IMR-90 (cell line): Measurements from ENCODE around the gene GNG7. TPM values are rescaled to one million over a fixed set of nuclear protein-coding genes. Genes with fewer than 3 reads are reported as not detected.

ENCODE experiments used
- ATAC-seq: fragments of 200-7000 bp; cut with Tn5 transposase; 2 replicates; pipeline ENCODE4 v1.9.1; 2020; ENCODE audit warnings: low read depth, mild to moderate bottlenecking, moderate library complexity
- BruUV-seq: library from RNA; stranded (reverse); fragments of 400-500 nt; replicated peaks from 2 replicates; lab custom pipeline; 2021; lab: Mats Ljungman, UMichigan
- CTCF ChIA-PET: fragments of 300-600 bp; formaldehyde crosslinking; extraction: SDS; loops from one replicate; lab custom pipeline; 2021; ENCODE audit warnings: antibody characterized with exemption; lab: Yijun Ruan, JAX
- POLR2A ChIA-PET: fragments of 300-600 bp; sonication (Branson Sonifier 250); formaldehyde crosslinking; loops from one replicate; lab custom pipeline; 2022; ENCODE audit warnings: antibody characterized with exemption; ENCODE audit not compliant: unreplicated experiment; lab: Charles Lee
- DNase-seq: peaks from one replicate; pipeline ENCODE4 v3.0.0; 2013
- H2AFZ ChIP-seq: replicated peaks from 2 replicates; pipeline ENCODE3; 2013; ENCODE audit warnings: low read length, mild to moderate bottlenecking; ENCODE audit not compliant: poor library complexity
- H2AK5ac ChIP-seq: 2 replicates; pipeline ENCODE4 v1.6.1; 2013; ENCODE audit warnings: low read depth, low read length, inconsistent platforms
- H2AK9ac ChIP-seq: replicated peaks from 2 replicates; pipeline ENCODE3; 2013; ENCODE audit warnings: mild to moderate bottlenecking, low read depth, low read length, moderate library complexity; ENCODE audit not compliant: poor library complexity
- H2BK120ac ChIP-seq: 2 replicates; pipeline ENCODE4 v1.6.1; 2013; ENCODE audit warnings: low read depth, low read length, inconsistent platforms
- H2BK15ac ChIP-seq: 3 replicates; pipeline ENCODE4 v1.6.1; 2013; ENCODE audit warnings: low read depth, low read length, inconsistent platforms
- H2BK20ac ChIP-seq: 2 replicates; pipeline ENCODE4 v1.6.1; 2013; ENCODE audit warnings: low read depth, mild to moderate bottlenecking, inconsistent platforms, low read length, moderate library complexity
- H2BK5ac ChIP-seq: 2 replicates; pipeline ENCODE4 v1.6.1; 2013; ENCODE audit warnings: mild to moderate bottlenecking, low read depth, low read length, inconsistent platforms; ENCODE audit not compliant: poor library complexity, severe bottlenecking
- H3K14ac ChIP-seq: replicated peaks from 2 replicates; pipeline ENCODE4 v1.6.1; 2013; ENCODE audit warnings: low read depth, low read length, inconsistent platforms
- H3K18ac ChIP-seq: 2 replicates; pipeline ENCODE4 v1.6.1; 2013; ENCODE audit warnings: low read depth, low read length, control low read depth
- H3K23ac ChIP-seq: 2 replicates; pipeline ENCODE4 v1.6.1; 2013; ENCODE audit warnings: low read depth, low read length, inconsistent platforms
- H3K27ac ChIP-seq: 2 replicates; pipeline ENCODE4 v1.5.1; 2013; ENCODE audit warnings: mild to moderate bottlenecking, control low read depth, low read length; ENCODE audit not compliant: insufficient read depth
- H3K27me3 ChIP-seq: 2 replicates; pipeline ENCODE4 v1.6.1; 2013; ENCODE audit warnings: low read length; ENCODE audit not compliant: control insufficient read depth, insufficient read depth
- H3K36me3 ChIP-seq: 2 replicates; pipeline ENCODE4 v1.6.1; 2013; ENCODE audit warnings: low read length, mixed read lengths; ENCODE audit not compliant: control insufficient read depth, insufficient read depth
- H3K4ac ChIP-seq: 2 replicates; pipeline ENCODE4 v1.6.1; 2013; ENCODE audit warnings: low read depth, low read length, inconsistent platforms
- H3K4me1 ChIP-seq: 2 replicates; pipeline ENCODE4 v1.6.1; 2013; ENCODE audit warnings: low read length, mixed read lengths; ENCODE audit not compliant: control insufficient read depth, insufficient read depth
- H3K4me2 ChIP-seq: 2 replicates; pipeline ENCODE4 v1.6.1; 2013; ENCODE audit warnings: low read depth, mild to moderate bottlenecking, control low read depth, low read length, moderate library complexity
- H3K4me3 ChIP-seq: 2 replicates; pipeline ENCODE4 v1.5.1; 2013; ENCODE audit warnings: low read depth, mild to moderate bottlenecking, control low read depth, low read length, moderate library complexity; ENCODE audit not compliant: insufficient read depth
- H3K56ac ChIP-seq: 2 replicates; pipeline ENCODE4 v1.6.1; 2013; ENCODE audit warnings: low read length, inconsistent platforms; ENCODE audit not compliant: insufficient read depth; ENCODE audit errors: extremely low read depth
- H3K79me1 ChIP-seq, 2 experiments: 2 replicates each; pipeline ENCODE4 v1.6.1; 2013; ENCODE audit warnings: low read length in 2 of 2, inconsistent platforms in 1 of 2, low read depth in 1 of 2
- H3K9ac ChIP-seq: 2 replicates; pipeline ENCODE4 v1.6.1; 2013; ENCODE audit warnings: low read depth, low read length, control low read depth
- H3K9me1 ChIP-seq: 2 replicates; pipeline ENCODE4 v1.6.1; 2013; ENCODE audit warnings: low read length, inconsistent platforms; ENCODE audit not compliant: insufficient read depth
- H3K9me3 ChIP-seq: 2 replicates; pipeline ENCODE4 v1.6.1; 2013; ENCODE audit warnings: low read length; ENCODE audit not compliant: control insufficient read depth, insufficient read depth
- H4K20me1 ChIP-seq: 2 replicates; pipeline ENCODE4 v1.6.1; 2013; ENCODE audit warnings: low read length, inconsistent platforms; ENCODE audit not compliant: insufficient read depth
- H4K5ac ChIP-seq: 2 replicates; pipeline ENCODE4 v1.6.1; 2013; ENCODE audit warnings: mild to moderate bottlenecking, low read depth, low read length, control low read depth
- H4K8ac ChIP-seq, 2 experiments: 2 replicates each; pipeline ENCODE4 v1.6.1; 2013; ENCODE audit warnings: low read depth in 2 of 2, low read length in 2 of 2, control low read depth in 1 of 2, inconsistent platforms in 1 of 2
- H4K91ac ChIP-seq: 2 replicates; pipeline ENCODE4 v1.6.1; 2013; ENCODE audit warnings: low read depth, low read length, inconsistent platforms; ENCODE audit not compliant: insufficient read depth
- BHLHE40 ChIP-seq: fragments of 150-350 bp; IDR thresholded peaks from 2 replicates; pipeline ENCODE4 v1.6.1; 2016; ENCODE audit warnings: mild to moderate bottlenecking, low read depth, low read length
- CHD1 ChIP-seq: IDR thresholded peaks from 2 replicates; pipeline ENCODE4 v1.6.1; 2012; ENCODE audit warnings: low read depth, low read length, improper control_type of control experiment
- FOS ChIP-seq: fragments of 150-350 bp; IDR thresholded peaks from 2 replicates; pipeline ENCODE4 v1.6.1; 2016; ENCODE audit warnings: low read depth, low read length
- MAFK ChIP-seq: IDR thresholded peaks from 2 replicates; pipeline ENCODE4 v1.6.1; 2012; ENCODE audit warnings: low read depth, low read length, improper control_type of control experiment
- MXI1 ChIP-seq: IDR thresholded peaks from 2 replicates; pipeline ENCODE4 v1.6.1; 2012; ENCODE audit warnings: low read depth, mild to moderate bottlenecking, low read length, moderate library complexity, borderline replicate concordance
- NFE2L2 ChIP-seq: fragments of 150-350 bp; IDR thresholded peaks from 2 replicates; pipeline ENCODE4 v1.6.1; 2016; ENCODE audit warnings: low read depth, mild to moderate bottlenecking, low read length
- POLR2A ChIP-seq: IDR thresholded peaks from 2 replicates; pipeline ENCODE4 v1.6.1; 2012; ENCODE audit warnings: mild to moderate bottlenecking, low read depth, low read length
- RAD21 ChIP-seq: IDR thresholded peaks from 2 replicates; pipeline ENCODE4 v1.6.1; 2012; ENCODE audit warnings: low read length, improper control_type of control experiment
- RCOR1 ChIP-seq: IDR thresholded peaks from 2 replicates; pipeline ENCODE4 v1.6.1; 2012; ENCODE audit warnings: mild to moderate bottlenecking, low read length, improper control_type of control experiment; ENCODE audit not compliant: insufficient replicate concordance
- RFX5 ChIP-seq: IDR thresholded peaks from 2 replicates; pipeline ENCODE4 v1.8.0; 2012; ENCODE audit warnings: low read depth, mild to moderate bottlenecking, low read length, moderate library complexity
- SMC3 ChIP-seq: fragments of 150-350 bp; IDR thresholded peaks from 2 replicates; pipeline ENCODE4 v1.6.1; 2016; ENCODE audit warnings: low read depth, mild to moderate bottlenecking, antibody characterized with exemption, low read length, moderate library complexity
- WGBS, 2 experiments: methylation state at CpG; one replicate each; pipeline versions ENCODE4 v1.1.5 to v1.1.7; 2013; ENCODE audit warnings: missing lambda C conversion rate in 2 of 2; ENCODE audit not compliant: insufficient read length in 1 of 2; ENCODE audit errors: extremely low coverage in 2 of 2; 5-methylcytosine and 5-hydroxymethylcytosine counted together
- dilution Hi-C: fragments of 300-500 bp; cut with HindIII; formaldehyde crosslinking; loops from one replicate; pipeline ENCODE4 v1.14.3; 2018; ENCODE audit warnings: low sequenced_read_pairs; ENCODE audit not compliant: unreplicated experiment
- in situ Hi-C: fragments of 300-500 bp; cut with MboI; formaldehyde crosslinking; loops from 3 replicates; pipeline ENCODE4 v1.14.3; 2019; ENCODE audit warnings: low sequenced_read_pairs, inconsistent platforms, mixed read lengths
- intact Hi-C: fragments of 100-400 bp; cut with micrococcal nuclease; formaldehyde crosslinking; loops from 2 replicates; pipeline ENCODE4 v1.10.0; 2022
- polyA plus RNA-seq, 3 experiments: library from polyadenylated mRNA; depleted of rRNA; stranded (reverse); fragments of >200 nt; gene quantifications; 2 replicates each; pipeline ENCODE4 v1.2.3, GENCODE V29; 2012; ENCODE audit warnings: low replicate concordance in 1 of 3
- total RNA-seq: library from RNA; depleted of rRNA; stranded (reverse); fragments of >200 nt; gene quantifications from 2 replicates; pipeline ENCODE4 v1.2.3, GENCODE V29; 2012
- TF ChIP-seq, protein P1 (sequence below): conservative IDR thresholded peaks from 2 replicates; pipeline ENCODE4 v1.5.1; 2012; ENCODE audit warnings: mild to moderate bottlenecking, low read depth, low read length, improper control_type of control experiment
- TF ChIP-seq, protein P2 (sequence below): fragments of 150-350 bp; IDR thresholded peaks from 2 replicates; pipeline ENCODE4 v1.6.1; 2017; ENCODE audit warnings: mild to moderate bottlenecking, antibody characterized with exemption, low read length, low read depth

GNG7 gene
- total and polyA plus RNA-seq, 2 of the 4 experiments (the other 2 are of a cell fraction): under 0.01 to 0.21 TPM

DNA sequence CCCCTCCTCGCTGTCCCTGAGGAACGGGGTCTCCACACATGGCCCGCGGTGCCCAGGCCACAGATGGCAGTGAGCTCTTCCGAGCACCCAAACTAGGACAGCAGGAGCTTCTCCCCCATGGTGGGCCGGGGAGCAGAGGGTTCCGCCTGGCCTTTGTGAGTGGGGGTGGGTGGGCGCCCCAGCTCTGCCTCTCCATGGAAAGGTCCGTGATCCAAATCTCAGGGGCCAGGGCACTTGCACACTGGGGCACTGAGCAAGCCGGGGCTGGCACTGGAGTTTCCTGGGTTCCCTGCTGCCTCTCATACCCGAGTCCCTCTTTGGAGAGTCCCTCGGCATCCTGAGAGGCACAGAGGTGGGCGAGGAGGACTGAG is 20.8 kb upstream of the GNG7 start:
- no peak overlapping the region for H3K14ac ChIP-seq
- H4K20me1 ChIP-seq: no peaks in the 10 kb centered on the region; the same call in 1 of the 2 replicates
- H3K9me1 ChIP-seq: peaks cover 7% of the 10 kb centered on the region; the same call in 1 of the 2 replicates
- peak overlapping the region; percentile 73 for H2AK5ac ChIP-seq
- H2BK120ac ChIP-seq: peak overlapping the region; percentile 80
- POLR2A ChIA-PET: no interaction called here
- no peak overlapping the region for H3K9ac ChIP-seq
- H2AK9ac ChIP-seq: peak overlapping the region; percentile 96
- CTCF ChIA-PET: interaction anchor here (0.8 to 1.4 kb wide), 3 partner anchors 61 to 406 kb away, joined by 3 read pairs; no protein-coding TSS in a partner anchor
- H3K4ac ChIP-seq: peak overlapping the region; percentile 90
- peak overlapping the region; percentile 4; the same call in 1 of the 2 replicates for H3K27ac ChIP-seq
- peaks cover 14% of the 10 kb centered on the region for H3K27me3 ChIP-seq
- TF ChIP-seq POLR2A: no peak; the same call in 1 of the 2 replicates
- TF ChIP-seq MXI1: no peak
- TF ChIP-seq, protein P1, sequence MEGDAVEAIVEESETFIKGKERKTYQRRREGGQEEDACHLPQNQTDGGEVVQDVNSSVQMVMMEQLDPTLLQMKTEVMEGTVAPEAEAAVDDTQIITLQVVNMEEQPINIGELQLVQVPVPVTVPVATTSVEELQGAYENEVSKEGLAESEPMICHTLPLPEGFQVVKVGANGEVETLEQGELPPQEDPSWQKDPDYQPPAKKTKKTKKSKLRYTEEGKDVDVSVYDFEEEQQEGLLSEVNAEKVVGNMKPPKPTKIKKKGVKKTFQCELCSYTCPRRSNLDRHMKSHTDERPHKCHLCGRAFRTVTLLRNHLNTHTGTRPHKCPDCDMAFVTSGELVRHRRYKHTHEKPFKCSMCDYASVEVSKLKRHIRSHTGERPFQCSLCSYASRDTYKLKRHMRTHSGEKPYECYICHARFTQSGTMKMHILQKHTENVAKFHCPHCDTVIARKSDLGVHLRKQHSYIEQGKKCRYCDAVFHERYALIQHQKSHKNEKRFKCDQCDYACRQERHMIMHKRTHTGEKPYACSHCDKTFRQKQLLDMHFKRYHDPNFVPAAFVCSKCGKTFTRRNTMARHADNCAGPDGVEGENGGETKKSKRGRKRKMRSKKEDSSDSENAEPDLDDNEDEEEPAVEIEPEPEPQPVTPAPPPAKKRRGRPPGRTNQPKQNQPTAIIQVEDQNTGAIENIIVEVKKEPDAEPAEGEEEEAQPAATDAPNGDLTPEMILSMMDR: no peak
- TF ChIP-seq RCOR1: no peak
- TF ChIP-seq RFX5: no peak
- TF ChIP-seq RAD21: no peak
- no peak for TF ChIP-seq MAFK
- TF ChIP-seq, protein P2, sequence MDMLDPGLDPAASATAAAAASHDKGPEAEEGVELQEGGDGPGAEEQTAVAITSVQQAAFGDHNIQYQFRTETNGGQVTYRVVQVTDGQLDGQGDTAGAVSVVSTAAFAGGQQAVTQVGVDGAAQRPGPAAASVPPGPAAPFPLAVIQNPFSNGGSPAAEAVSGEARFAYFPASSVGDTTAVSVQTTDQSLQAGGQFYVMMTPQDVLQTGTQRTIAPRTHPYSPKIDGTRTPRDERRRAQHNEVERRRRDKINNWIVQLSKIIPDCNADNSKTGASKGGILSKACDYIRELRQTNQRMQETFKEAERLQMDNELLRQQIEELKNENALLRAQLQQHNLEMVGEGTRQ: no peak
- no peak for TF ChIP-seq BHLHE40
- TF ChIP-seq FOS: no peak
- TF ChIP-seq NFE2L2: no peak
- TF ChIP-seq CHD1: no peak
- TF ChIP-seq SMC3: no peak
- H3K4me3 ChIP-seq: no peak overlapping the region
- no peak for DNase-seq
- no peak overlapping the region for H4K5ac ChIP-seq
- H4K8ac ChIP-seq: peak overlapping the region; percentile 14 to 81; a peak in 1 of 4 replicates
- no peak for ATAC-seq
- peak overlapping the region; percentile 81 for H4K91ac ChIP-seq
- intact Hi-C loops (no loop called here), in situ Hi-C loops (no loop called here), dilution Hi-C loops (no loop called here)
- H3K9me3 ChIP-seq: no peaks in the 10 kb centered on the region
- H2BK20ac ChIP-seq: peak overlapping the region; percentile 79; the same call in 1 of the 2 replicates
- WGBS, 2 experiments: 65% methylated on average over 3 of the region's 13 CpGs; no CpG with 5 or more reads in 1 of the 2 experiments
- H3K36me3 ChIP-seq: no peaks in the 10 kb centered on the region
- H3K23ac ChIP-seq: no peak overlapping the region
- H3K18ac ChIP-seq: no peak overlapping the region
- H3K4me2 ChIP-seq: no peak overlapping the region
- peaks cover 17% of the 10 kb centered on the region for H3K4me1 ChIP-seq
- no peak overlapping the region for H2BK15ac ChIP-seq
- H2BK5ac ChIP-seq: peak overlapping the region; percentile 61
- H3K56ac ChIP-seq: no peak overlapping the region
- no TSS peak for BruUV-seq
- peak overlapping the region; percentile 92 for H2AFZ ChIP-seq
- peaks cover 0 to 10% of the 10 kb centered on the region in 2 experiments; a peak in 1 of 4 replicates for H3K79me1 ChIP-seq
